PC-3 (cell line): Measurements from ENCODE around the gene RAI1. TPM values are rescaled to one million over a fixed set of nuclear protein-coding genes. Genes with fewer than 3 reads are reported as not detected.

Experiments
- ATAC-seq: fragments of 200-7000 bp; cut with Tn5 transposase; 2 replicates; pipeline ENCODE4 v1.9.1; 2020; ENCODE audit warnings: mild to moderate bottlenecking, moderate library complexity
- BruUV-seq: library from RNA; stranded (reverse); fragments of 400-500 nt; replicated peaks from 2 replicates; lab custom pipeline; 2021; lab: Mats Ljungman, UMichigan
- CTCF ChIA-PET: fragments of 300-600 bp; sonication (Branson Sonifier 250); formaldehyde crosslinking; loops from one replicate; lab custom pipeline; 2022; ENCODE audit warnings: antibody characterized with exemption; lab: Charles Lee
- POLR2A ChIA-PET: fragments of 300-600 bp; sonication (Branson Sonifier 250); formaldehyde crosslinking; loops from one replicate; lab custom pipeline; 2022; ENCODE audit warnings: antibody characterized with exemption; ENCODE audit not compliant: unreplicated experiment; lab: Charles Lee
- DNase-seq: peaks from one replicate; pipeline ENCODE4 v3.0.0-alpha.2; 2015
- H2AFZ ChIP-seq: fragments of 300-600 bp; sonication (generic); 2 replicates; pipeline ENCODE4 v1.6.0; 2016; ENCODE audit warnings: antibody characterized with exemption, low read length
- H3F3A ChIP-seq: fragments of 300-600 bp; sonication (generic); one replicate; pipeline ENCODE4 v1.6.0; 2017; ENCODE audit warnings: antibody characterized with exemption, low read length, control low read depth, mild to moderate bottlenecking; ENCODE audit not compliant: unreplicated experiment
- H3K27ac ChIP-seq: fragments of 300-600 bp; sonication (generic); 2 replicates; pipeline ENCODE4 v1.5.1; 2016; ENCODE audit warnings: mild to moderate bottlenecking, low read length
- H3K27me3 ChIP-seq: fragments of 300-600 bp; sonication (generic); 2 replicates; pipeline ENCODE4 v1.6.1; 2016; ENCODE audit warnings: low read length, mixed read lengths
- H3K36me3 ChIP-seq: fragments of 300-600 bp; sonication (generic); 2 replicates; pipeline ENCODE4 v1.6.1; 2016; ENCODE audit warnings: low read depth, mixed run types, low read length, mixed read lengths
- H3K4me1 ChIP-seq: fragments of 300-600 bp; sonication (generic); 2 replicates; pipeline ENCODE4 v1.5.1; 2016; ENCODE audit warnings: low read length; ENCODE audit not compliant: insufficient read depth
- H3K4me2 ChIP-seq: fragments of 300-600 bp; sonication (generic); 2 replicates; pipeline ENCODE4 v1.6.0; 2016; ENCODE audit warnings: low read length
- H3K4me3 ChIP-seq: fragments of 300-600 bp; sonication (generic); 2 replicates; pipeline ENCODE4 v1.5.1; 2016; ENCODE audit warnings: mild to moderate bottlenecking, low read length, mixed read lengths
- H3K79me2 ChIP-seq: fragments of 300-600 bp; sonication (generic); 2 replicates; pipeline ENCODE4 v1.6.1; 2017; ENCODE audit warnings: low read length, mixed read lengths
- H3K9ac ChIP-seq: fragments of 300-600 bp; sonication (generic); 2 replicates; pipeline ENCODE4 v1.6.0; 2016; ENCODE audit warnings: mild to moderate bottlenecking, low read length
- H3K9me2 ChIP-seq: fragments of 300-600 bp; sonication (generic); replicated peaks from 2 replicates; pipeline ENCODE4 v1.6.1; 2016; ENCODE audit warnings: mixed run types, low read length, mixed read lengths
- H3K9me3 ChIP-seq: fragments of 300-600 bp; sonication (generic); 2 replicates; pipeline ENCODE4 v1.6.1; 2016; ENCODE audit warnings: low read length, mixed read lengths
- H4K20me1 ChIP-seq: fragments of 300-600 bp; sonication (generic); 2 replicates; pipeline ENCODE4 v1.6.1; 2016; ENCODE audit warnings: low read length, mixed read lengths
- CTCF ChIP-seq: fragments of 300-600 bp; sonication (generic); conservative IDR thresholded peaks from 2 replicates; pipeline ENCODE4 v1.5.1; 2017; ENCODE audit warnings: antibody characterized with exemption, low read depth, mild to moderate bottlenecking, low read length
- EZH2 ChIP-seq: fragments of 300-600 bp; sonication (generic); IDR thresholded peaks from one replicate; pipeline ENCODE4 v1.6.1; 2017; ENCODE audit warnings: antibody characterized with exemption, mild to moderate bottlenecking, low read length; ENCODE audit not compliant: unreplicated experiment
- EZH2phosphoT487 ChIP-seq: fragments of 300-600 bp; sonication (generic); IDR thresholded peaks from 2 replicates; pipeline ENCODE4 v1.6.1; 2018; ENCODE audit warnings: mild to moderate bottlenecking, antibody characterized with exemption, low read length, borderline replicate concordance
- intact Hi-C: fragments of 100-400 bp; cut with micrococcal nuclease; formaldehyde crosslinking; loops from 2 replicates; pipeline ENCODE4 v1.9.0; 2023
- total RNA-seq: library from RNA; depleted of rRNA; stranded (reverse); fragments of >200 nt; gene quantifications from 2 replicates; pipeline ENCODE4 v1.2.3, GENCODE V29; 2014

RAI1 gene
- total RNA-seq, 1 experiment from 2014 or later = 33.0 TPM

- intact Hi-C loops = no loop called here
- ATAC-seq (no peak), DNase-seq (no peak)
- BruUV-seq = no TSS peak
- Histone ChIP-seq H3K4me1 (peaks cover 23% of the 10 kb centered on the region), H4K20me1 (no peaks in the 10 kb centered on the region), H3K9me3 (no peaks in the 10 kb centered on the region), H3K4me2 (no peak overlapping the region), H3K36me3 (no peaks in the 10 kb centered on the region), H3K27me3 (no peaks in the 10 kb centered on the region), H3K79me2 (no peaks in the 10 kb centered on the region), H3K4me3 (no peak overlapping the region), H3K9ac (no peak overlapping the region), H2AFZ (no peak overlapping the region), H3K9me2 (no peaks in the 10 kb centered on the region), H3K27ac (no peak overlapping the region), H3F3A (no peaks in the 10 kb centered on the region)
- TF ChIP-seq EZH2 (no peak), CTCF (no peak), EZH2phosphoT487 (no peak)
- ChIA-PET CTCF (no interaction called here), POLR2A (no interaction called here)
These were observed 12.9 kb upstream of the RAI1 start for GRCh38 chr17:17668358-17668757.

- Histone ChIP-seq H3F3A (no peaks in the 10 kb centered on the region), H3K79me2 (no peaks in the 10 kb centered on the region), H2AFZ (no peak overlapping the region), H3K27ac (no peak overlapping the region), H3K4me2 (no peak overlapping the region), H3K36me3 (no peaks in the 10 kb centered on the region), H3K4me1 (peaks cover 19% of the 10 kb centered on the region), H3K9me2 (no peaks in the 10 kb centered on the region), H3K9ac (no peak overlapping the region), H3K27me3 (no peaks in the 10 kb centered on the region), H4K20me1 (no peaks in the 10 kb centered on the region), H3K9me3 (no peaks in the 10 kb centered on the region), H3K4me3 (no peak overlapping the region)
- CTCF ChIA-PET = no interaction called here
- POLR2A ChIA-PET = no interaction called here
- intact Hi-C loops = no loop called here
- ATAC-seq = no peak
- TF ChIP-seq EZH2phosphoT487 (no peak), CTCF (no peak), EZH2 (no peak)
- BruUV-seq = no TSS peak
- no peak for DNase-seq
These were observed 12.3 kb upstream of the RAI1 start for GRCh38 chr17:17668775-17669579.

GRCh38 chr17:17669580-17670235 lies 11.6 kb upstream of the RAI1 start:
- ChIA-PET POLR2A (no interaction called here), CTCF (no interaction called here)
- no peaks in the 10 kb centered on the region for H3K79me2 ChIP-seq
- intact Hi-C loops = no loop called here
- no peak overlapping the region for H3K4me3 ChIP-seq
- peaks cover 19% of the 10 kb centered on the region for H3K4me1 ChIP-seq
- TF ChIP-seq CTCF = no peak
- TF ChIP-seq EZH2 = no peak
- TF ChIP-seq EZH2phosphoT487 = no peak
- no peaks in the 10 kb centered on the region for H3F3A ChIP-seq
- no peaks in the 10 kb centered on the region for H3K36me3 ChIP-seq
- H3K27me3 ChIP-seq = no peaks in the 10 kb centered on the region
- H3K9me3 ChIP-seq = no peaks in the 10 kb centered on the region
- no peaks in the 10 kb centered on the region for H3K9me2 ChIP-seq
- H3K27ac ChIP-seq = no peak overlapping the region
- DNase-seq (no peak), ATAC-seq (no peak)
- no peak overlapping the region for H2AFZ ChIP-seq
- no TSS peak for BruUV-seq
- no peak overlapping the region for H3K4me2 ChIP-seq
- no peaks in the 10 kb centered on the region for H4K20me1 ChIP-seq
- no peak overlapping the region for H3K9ac ChIP-seq
